GM19468 (cell line): Measurements from ENCODE around the gene PCDHGA10.
"Not testable (repeated sequence)": the region's sequence is repeated elsewhere in the genome, so short reads cannot be mapped to it uniquely, and the experiment has no call there.

Experiments
- ATAC-seq: cut with Tn5 transposase; IDR thresholded peaks from one replicate; pipeline ENCODE4 v1.9.1; 2021; ENCODE audit warnings: mild to moderate bottlenecking, moderate library complexity, moderate number of reproducible peaks; ENCODE audit not compliant: unreplicated experiment; ENCODE audit errors: extremely low read depth

The PCDHGA10 gene

GRCh38 chr5:141412854-141413539 lies at the start of gene PCDHGA10:
Gene PCDHGA10 (plus strand): TSS chr5:141412987. CDS start chr5:141413176, 189 bp downstream.
- ATAC-seq, result peak; percentile 53

- ATAC-seq, result no peak
Measured at GRCh38 chr5:141363952-141364660, 48.7 kb upstream of the PCDHGA10 start, which contains the start of gene PCDHGA5. Gene PCDHGA5 (plus strand): TSS chr5:141364162. CDS start chr5:141364331, 169 bp downstream.

- no peak for ATAC-seq
Measured at GRCh38 chr5:141366016-141366896, 46.5 kb upstream of the PCDHGA10 start.

- ATAC-seq, result peak; percentile 90
Measured at GRCh38 chr5:141369994-141370848, 42.6 kb upstream of the PCDHGA10 start, which contains the start of gene PCDHGB3. Gene PCDHGB3 (plus strand): TSS chr5:141370242. CDS start chr5:141370395, 153 bp downstream.

GRCh38 chr5:141371572-141372475 lies 41.0 kb upstream of the PCDHGA10 start:
- ATAC-seq, result no peak

GRCh38 chr5:141373673-141374317 lies 39.0 kb upstream of the PCDHGA10 start, which contains the start of gene PCDHGA6:
Gene PCDHGA6 (plus strand): TSS chr5:141373891. CDS start chr5:141374084, 193 bp downstream.
- ATAC-seq, result no peak

- no peak for ATAC-seq
Measured at GRCh38 chr5:141374627-141375026, 38.2 kb upstream of the PCDHGA10 start.

GRCh38 chr5:141375444-141376155 lies 37.2 kb upstream of the PCDHGA10 start:
- ATAC-seq, result not testable (repeated sequence)

GRCh38 chr5:141382469-141383294 lies 30.1 kb upstream of the PCDHGA10 start, which contains the start of gene PCDHGA7:
Gene PCDHGA7 (plus strand): TSS chr5:141382742. CDS start chr5:141382900, 158 bp downstream.
- ATAC-seq, result no peak

- no peak for ATAC-seq
Measured at GRCh38 chr5:141383345-141383744, 29.4 kb upstream of the PCDHGA10 start.

- no peak for ATAC-seq
Measured at GRCh38 chr5:141384471-141385267, 28.1 kb upstream of the PCDHGA10 start.

GRCh38 chr5:141387557-141388311 lies 25.1 kb upstream of the PCDHGA10 start, which contains the start of gene PCDHGB4:
Gene PCDHGB4 (plus strand): TSS chr5:141387698. CDS start chr5:141387885, 187 bp downstream.
- ATAC-seq, result peak; percentile 76

- ATAC-seq, result no peak
Measured at GRCh38 chr5:141388661-141389060, 24.1 kb upstream of the PCDHGA10 start.

- ATAC-seq, result no peak
Measured at GRCh38 chr5:141389153-141390042, 23.4 kb upstream of the PCDHGA10 start.
